Endothelial cell of hepatic sinusoid (primary cell): ENCODE results near the gene SPTAN1.

Experiments used
- in situ Hi-C: cut with HindIII; loops from 2 replicates; pipeline ENCODE4 v1.10.0; 2017; ENCODE audit warnings: low sequenced_read_pairs

Gene SPTAN1

GRCh38 chr9:128552744-128553440 is 505 bp downstream of the SPTAN1 start:
- in situ Hi-C loops = loop anchor here (5.0 kb wide), 1 partner anchor 96 kb away; the partner anchor contains the start of gene ODF2

GRCh38 chr9:128553728-128554127 is 1.3 kb downstream of the SPTAN1 start:
- in situ Hi-C loops = loop anchor here (5.0 kb wide), 1 partner anchor 96 kb away; the partner anchor contains the start of gene ODF2

- in situ Hi-C loops = loop anchor here (5.0 kb wide), 1 partner anchor 97 kb away; the partner anchor contains the start of gene ODF2
Measured at GRCh38 chr9:128554155-128554862, 1.9 kb downstream of the SPTAN1 start.

- in situ Hi-C loops = no loop called here
Measured at GRCh38 chr9:128555180-128555721, 2.9 kb downstream of the SPTAN1 start.

GRCh38 chr9:128556276-128556675 is 3.9 kb downstream of the SPTAN1 start:
- in situ Hi-C loops = no loop called here

GRCh38 chr9:128556926-128557634 is 4.7 kb downstream of the SPTAN1 start:
- in situ Hi-C loops = no loop called here

GRCh38 chr9:128558431-128559310 is 6.3 kb downstream of the SPTAN1 start:
- in situ Hi-C loops = no loop called here

GRCh38 chr9:128565578-128565977 is 13.2 kb downstream of the SPTAN1 start:
- in situ Hi-C loops = no loop called here

- in situ Hi-C loops = no loop called here
Measured at GRCh38 chr9:128568470-128569078, 16.2 kb downstream of the SPTAN1 start.

GRCh38 chr9:128575469-128575868 is 23.1 kb downstream of the SPTAN1 start:
- in situ Hi-C loops = no loop called here

GRCh38 chr9:128575916-128576315 is 23.5 kb downstream of the SPTAN1 start:
- in situ Hi-C loops = no loop called here

- in situ Hi-C loops = no loop called here
Measured at GRCh38 chr9:128577206-128577605, 24.8 kb downstream of the SPTAN1 start.

- in situ Hi-C loops = no loop called here
Measured at GRCh38 chr9:128579194-128579593, 26.8 kb downstream of the SPTAN1 start.

GRCh38 chr9:128580731-128581130 is 28.3 kb downstream of the SPTAN1 start:
- in situ Hi-C loops = loop anchor here (10.0 kb wide), 2 partner anchors 64 to 504 kb away; partner anchors contain the start of gene DOLPP1

GRCh38 chr9:128585155-128585554 is 32.8 kb downstream of the SPTAN1 start:
- in situ Hi-C loops = loop anchor here (10.0 kb wide), 2 partner anchors 60 to 500 kb away; partner anchors contain the start of gene DOLPP1

GRCh38 chr9:128586934-128587333 is 34.5 kb downstream of the SPTAN1 start:
- in situ Hi-C loops = loop anchor here (10.0 kb wide), 2 partner anchors 58 to 498 kb away; partner anchors contain the start of gene DOLPP1

- in situ Hi-C loops = loop anchor here (10.0 kb wide), 2 partner anchors 57 to 497 kb away; partner anchors contain the start of gene DOLPP1
Measured at GRCh38 chr9:128587453-128587852, 35.1 kb downstream of the SPTAN1 start.

GRCh38 chr9:128588581-128589233 is 36.3 kb downstream of the SPTAN1 start:
- in situ Hi-C loops = loop anchor here (10.0 kb wide), 2 partner anchors 56 to 496 kb away; partner anchors contain the start of gene DOLPP1

- in situ Hi-C loops = no loop called here
Measured at GRCh38 chr9:128593039-128593438, 40.7 kb downstream of the SPTAN1 start.
